ENCODE measurements around the gene SDR42E2. TPM values are rescaled to one million over a fixed set of nuclear protein-coding genes. Genes with fewer than 3 reads are reported as not detected.

The SDR42E2 gene
- polyA plus RNA-seq (not detected in 2 replicates), polyA minus RNA-seq (not detected in 2 replicates)

DNA sequence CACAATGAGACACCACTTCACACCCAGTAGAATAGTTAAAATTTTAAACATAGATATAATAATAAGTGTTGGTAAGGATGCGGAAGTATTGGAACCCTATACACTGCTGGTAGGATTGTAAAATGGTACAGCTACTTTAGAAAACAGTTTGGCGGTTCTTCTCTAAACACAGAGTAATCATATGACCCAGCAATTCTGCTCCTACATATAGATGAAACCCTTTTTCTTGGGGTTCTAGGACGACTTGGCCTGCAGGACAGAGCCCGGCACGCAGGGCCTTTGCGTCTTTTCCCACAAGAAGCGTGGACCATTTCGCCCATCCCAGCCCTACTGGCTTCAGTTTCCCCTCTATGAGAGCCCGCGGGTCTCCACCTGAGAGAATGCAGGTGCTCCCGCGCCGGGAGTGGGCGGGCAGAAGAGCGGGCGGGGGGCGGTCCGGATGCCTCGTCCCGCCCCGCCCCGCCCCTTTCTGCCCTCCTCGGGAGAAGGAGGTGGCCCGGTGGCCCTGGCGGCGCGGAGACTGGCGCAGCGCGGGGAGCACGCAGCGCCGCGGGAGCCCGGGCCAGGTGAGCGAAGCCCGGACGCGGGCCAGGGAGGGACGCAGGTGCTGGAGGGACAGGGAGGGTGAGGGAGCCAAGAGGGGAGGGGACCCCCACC, at the start of gene SDR42E2:
Gene SDR42E2, plus strand, starts transcription at position 508 of the 657 bp plus-strand sequence. CDS start 3,077 bp downstream, outside the sequence.
- Histone ChIP-seq H3K9me3 (ENCODE audit: low read length) (no peaks in the 10 kb centered on the region), H3F3A (ENCODE audit: insufficient read depth, low read length, poor library complexity, severe bottlenecking) (no peaks in the 10 kb centered on the region), H4K20me1 (ENCODE audit: insufficient read depth) (no peaks in the 10 kb centered on the region), H3K79me2 (replicated peaks; ENCODE audit: insufficient read depth, low read length) (no peaks in the 10 kb centered on the region), H2AFZ (ENCODE audit: low read depth, low read length) (no peak within 1 kb of the TSS), H3K4me2 (ENCODE audit: low read length) (no peak within 1 kb of the TSS), H3K27me3 (ENCODE audit: insufficient read depth, low read depth, low read length) (peaks cover 20% of the 10 kb centered on the region), H3K9me2 (ENCODE audit: insufficient read depth, low read length) (no peaks in the 10 kb centered on the region), H3K27ac (ENCODE audit: low read length) (no peak within 1 kb of the TSS), H3K4me3 (ENCODE audit: low read length) (peak within 1 kb of the TSS; percentile 54), H3K36me3 (ENCODE audit: insufficient read depth, low read length) (no peaks in the 10 kb centered on the region), H3K9ac (ENCODE audit: low read length) (no peak within 1 kb of the TSS)
- TF ChIP-seq MXI1 (conservative IDR thresholded peaks at IDR 0.05; ENCODE audit: poor library complexity, severe bottlenecking) (no peak), TAF1 (IDR thresholded peaks at IDR 0.05; ENCODE audit: low read depth) (no peak), EP300 (conservative IDR thresholded peaks at IDR 0.05; ENCODE audit: poor library complexity, severe bottlenecking) (no peak), EZH2 (IDR thresholded peaks at IDR 0.05; ENCODE audit: borderline replicate concordance, insufficient read depth, low read length, poor library complexity, severe bottlenecking) (no peak), POLR2AphosphoS5 (IDR thresholded peaks at IDR 0.05) (no peak)
- TF ChIP-seq, protein P1, sequence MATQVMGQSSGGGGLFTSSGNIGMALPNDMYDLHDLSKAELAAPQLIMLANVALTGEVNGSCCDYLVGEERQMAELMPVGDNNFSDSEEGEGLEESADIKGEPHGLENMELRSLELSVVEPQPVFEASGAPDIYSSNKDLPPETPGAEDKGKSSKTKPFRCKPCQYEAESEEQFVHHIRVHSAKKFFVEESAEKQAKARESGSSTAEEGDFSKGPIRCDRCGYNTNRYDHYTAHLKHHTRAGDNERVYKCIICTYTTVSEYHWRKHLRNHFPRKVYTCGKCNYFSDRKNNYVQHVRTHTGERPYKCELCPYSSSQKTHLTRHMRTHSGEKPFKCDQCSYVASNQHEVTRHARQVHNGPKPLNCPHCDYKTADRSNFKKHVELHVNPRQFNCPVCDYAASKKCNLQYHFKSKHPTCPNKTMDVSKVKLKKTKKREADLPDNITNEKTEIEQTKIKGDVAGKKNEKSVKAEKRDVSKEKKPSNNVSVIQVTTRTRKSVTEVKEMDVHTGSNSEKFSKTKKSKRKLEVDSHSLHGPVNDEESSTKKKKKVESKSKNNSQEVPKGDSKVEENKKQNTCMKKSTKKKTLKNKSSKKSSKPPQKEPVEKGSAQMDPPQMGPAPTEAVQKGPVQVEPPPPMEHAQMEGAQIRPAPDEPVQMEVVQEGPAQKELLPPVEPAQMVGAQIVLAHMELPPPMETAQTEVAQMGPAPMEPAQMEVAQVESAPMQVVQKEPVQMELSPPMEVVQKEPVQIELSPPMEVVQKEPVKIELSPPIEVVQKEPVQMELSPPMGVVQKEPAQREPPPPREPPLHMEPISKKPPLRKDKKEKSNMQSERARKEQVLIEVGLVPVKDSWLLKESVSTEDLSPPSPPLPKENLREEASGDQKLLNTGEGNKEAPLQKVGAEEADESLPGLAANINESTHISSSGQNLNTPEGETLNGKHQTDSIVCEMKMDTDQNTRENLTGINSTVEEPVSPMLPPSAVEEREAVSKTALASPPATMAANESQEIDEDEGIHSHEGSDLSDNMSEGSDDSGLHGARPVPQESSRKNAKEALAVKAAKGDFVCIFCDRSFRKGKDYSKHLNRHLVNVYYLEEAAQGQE (IDR thresholded peaks at IDR 0.05; ENCODE audit: borderline replicate concordance) = no peak

DNA sequence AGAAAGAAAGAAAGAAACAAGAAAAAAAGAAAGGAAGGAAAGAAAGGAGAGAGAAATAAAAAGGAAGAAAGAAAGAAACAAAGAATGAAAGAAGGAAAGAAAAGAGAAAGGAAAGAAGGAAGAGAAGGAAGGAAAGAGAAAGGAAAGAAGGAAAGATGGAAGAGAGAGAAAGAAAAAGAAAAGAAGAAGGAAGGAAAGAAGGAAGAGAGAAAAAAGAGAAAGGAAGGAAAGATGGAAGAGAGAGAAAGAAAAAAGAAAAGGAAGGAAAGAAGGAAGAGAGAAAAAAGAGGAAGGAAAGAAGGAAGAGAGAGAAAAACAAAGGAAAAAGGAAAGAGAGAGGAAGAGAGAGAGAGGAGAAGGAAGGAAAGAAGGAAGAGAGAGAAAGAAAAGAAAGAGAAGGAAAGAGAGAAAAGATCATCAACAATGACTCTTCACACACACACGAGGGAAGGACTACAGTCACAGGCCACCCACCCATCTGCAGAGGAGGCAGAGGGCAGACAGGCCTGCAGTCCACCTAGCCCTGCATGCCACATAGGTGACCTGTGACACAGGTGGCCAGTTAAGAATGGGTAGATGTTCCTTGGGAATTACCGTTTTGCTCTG, 46.1 kb upstream of the SDR42E2 start:
- no peaks in the 10 kb centered on the region for H3K9me2 ChIP-seq (ENCODE audit: insufficient read depth, low read length)
- H3K27ac ChIP-seq (ENCODE audit: low read length) = no peak overlapping the region
- H3K27me3 ChIP-seq (ENCODE audit: insufficient read depth, low read depth, low read length) = no peaks in the 10 kb centered on the region
- H3K4me2 ChIP-seq (ENCODE audit: low read length) = no peak overlapping the region
- no peaks in the 10 kb centered on the region for H3K79me2 ChIP-seq (replicated peaks; ENCODE audit: insufficient read depth, low read length)
- TF ChIP-seq, protein P1 (IDR thresholded peaks at IDR 0.05; ENCODE audit: borderline replicate concordance) = no peak
- TF ChIP-seq EP300 (conservative IDR thresholded peaks at IDR 0.05; ENCODE audit: poor library complexity, severe bottlenecking) (no peak), MXI1 (conservative IDR thresholded peaks at IDR 0.05; ENCODE audit: poor library complexity, severe bottlenecking) (no peak), RAD21 (conservative IDR thresholded peaks at IDR 0.05) (no peak), SMC3 (conservative IDR thresholded peaks at IDR 0.05; ENCODE audit: poor library complexity) (no peak), POLR2AphosphoS5 (IDR thresholded peaks at IDR 0.05) (no peak)
- TF ChIP-seq, protein P2, sequence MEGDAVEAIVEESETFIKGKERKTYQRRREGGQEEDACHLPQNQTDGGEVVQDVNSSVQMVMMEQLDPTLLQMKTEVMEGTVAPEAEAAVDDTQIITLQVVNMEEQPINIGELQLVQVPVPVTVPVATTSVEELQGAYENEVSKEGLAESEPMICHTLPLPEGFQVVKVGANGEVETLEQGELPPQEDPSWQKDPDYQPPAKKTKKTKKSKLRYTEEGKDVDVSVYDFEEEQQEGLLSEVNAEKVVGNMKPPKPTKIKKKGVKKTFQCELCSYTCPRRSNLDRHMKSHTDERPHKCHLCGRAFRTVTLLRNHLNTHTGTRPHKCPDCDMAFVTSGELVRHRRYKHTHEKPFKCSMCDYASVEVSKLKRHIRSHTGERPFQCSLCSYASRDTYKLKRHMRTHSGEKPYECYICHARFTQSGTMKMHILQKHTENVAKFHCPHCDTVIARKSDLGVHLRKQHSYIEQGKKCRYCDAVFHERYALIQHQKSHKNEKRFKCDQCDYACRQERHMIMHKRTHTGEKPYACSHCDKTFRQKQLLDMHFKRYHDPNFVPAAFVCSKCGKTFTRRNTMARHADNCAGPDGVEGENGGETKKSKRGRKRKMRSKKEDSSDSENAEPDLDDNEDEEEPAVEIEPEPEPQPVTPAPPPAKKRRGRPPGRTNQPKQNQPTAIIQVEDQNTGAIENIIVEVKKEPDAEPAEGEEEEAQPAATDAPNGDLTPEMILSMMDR (IDR thresholded peaks at IDR 0.05; ENCODE audit: poor library complexity, severe bottlenecking) = no peak
- H2AFZ ChIP-seq (ENCODE audit: low read depth, low read length) = no peak overlapping the region
- H3K9me3 ChIP-seq (ENCODE audit: low read length) = no peaks in the 10 kb centered on the region
- H3F3A ChIP-seq (ENCODE audit: insufficient read depth, low read length, poor library complexity, severe bottlenecking) = no peaks in the 10 kb centered on the region
- H3K4me3 ChIP-seq (ENCODE audit: low read length) = no peak overlapping the region
- H3K36me3 ChIP-seq (ENCODE audit: insufficient read depth, low read length) = no peaks in the 10 kb centered on the region
- H3K9ac ChIP-seq (ENCODE audit: low read length) = no peak overlapping the region
- no peaks in the 10 kb centered on the region for H4K20me1 ChIP-seq (ENCODE audit: insufficient read depth)

Measured in neural cell (in vitro differentiated cells).